Fibroblast of skin of left quadriceps (primary cell): Measurements from ENCODE around the gene PIGQ.
"Not testable (repeated sequence)": the region's sequence is repeated elsewhere in the genome, so short reads cannot be mapped to it uniquely, and the experiment has no call there.

ENCODE experiments used
- DNase-seq, 2 experiments: peaks; one replicate each; pipeline ENCODE4 v3.0.0-alpha.2; 2013; ENCODE audit warnings: low read depth in 2 of 2

The PIGQ gene

GRCh38 chr16:586047-586644 lies 16.4 kb downstream of the PIGQ start:
- no peak for DNase-seq

DNA sequence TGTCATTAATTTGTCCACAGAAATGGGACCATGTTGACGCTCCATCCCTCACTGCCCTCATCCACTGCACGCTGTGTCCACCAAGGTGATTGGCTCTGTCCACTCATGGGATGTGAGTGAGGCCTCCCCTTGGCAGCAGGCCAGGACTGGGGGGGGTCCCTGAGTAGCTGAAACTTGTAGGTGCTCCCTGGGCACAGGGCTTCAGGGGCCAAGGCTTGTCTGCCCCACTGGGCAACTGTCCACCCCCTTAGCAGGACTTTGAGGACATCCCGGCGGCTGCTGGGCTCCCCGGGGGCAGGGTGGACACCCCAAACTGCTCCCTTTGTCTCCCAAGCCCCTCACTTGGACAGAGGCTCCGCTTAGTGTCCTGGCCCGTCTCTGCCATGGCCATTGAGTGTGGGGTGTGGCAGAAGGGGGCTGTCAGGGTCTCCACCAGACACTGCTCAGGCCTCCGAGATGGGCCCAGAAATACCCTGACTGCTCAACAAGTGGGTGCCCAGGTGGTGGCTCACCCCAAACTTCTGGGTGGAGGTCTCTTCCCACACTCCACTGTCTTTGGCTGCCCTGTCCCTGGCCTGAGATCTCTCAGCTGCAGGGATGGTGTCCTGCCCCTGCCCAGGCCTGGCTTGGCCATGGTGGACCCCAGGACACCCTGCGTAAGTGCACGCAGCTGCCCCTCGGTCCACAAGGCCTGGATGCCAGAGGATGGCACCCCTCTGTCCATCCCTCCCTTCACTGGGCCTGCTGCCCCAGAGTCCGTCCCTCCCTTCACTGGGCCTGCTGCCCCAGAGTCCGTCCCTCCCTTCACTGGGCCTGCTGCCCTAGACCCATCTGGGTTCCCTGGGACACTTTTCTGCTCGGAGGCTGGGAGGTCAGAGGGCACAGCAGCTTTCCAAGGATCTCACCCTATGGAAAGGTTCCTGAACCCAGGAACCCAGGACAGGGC lies 17.1 kb downstream of the PIGQ start:
- no peak for DNase-seq

DNA sequence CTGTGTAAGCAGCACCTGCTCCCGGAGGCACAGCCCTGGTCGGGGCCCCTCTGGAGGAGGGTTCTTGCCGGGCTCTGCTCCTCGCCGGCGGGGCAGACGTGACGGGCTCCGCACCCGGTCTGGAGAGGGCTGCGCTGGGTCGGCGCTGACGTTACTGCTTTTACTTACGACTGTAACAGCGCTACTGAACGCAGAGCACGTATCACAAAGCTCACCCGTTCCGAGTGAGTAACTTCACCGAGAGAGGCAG lies 18.8 kb downstream of the PIGQ start:
- no peak for DNase-seq

DNA sequence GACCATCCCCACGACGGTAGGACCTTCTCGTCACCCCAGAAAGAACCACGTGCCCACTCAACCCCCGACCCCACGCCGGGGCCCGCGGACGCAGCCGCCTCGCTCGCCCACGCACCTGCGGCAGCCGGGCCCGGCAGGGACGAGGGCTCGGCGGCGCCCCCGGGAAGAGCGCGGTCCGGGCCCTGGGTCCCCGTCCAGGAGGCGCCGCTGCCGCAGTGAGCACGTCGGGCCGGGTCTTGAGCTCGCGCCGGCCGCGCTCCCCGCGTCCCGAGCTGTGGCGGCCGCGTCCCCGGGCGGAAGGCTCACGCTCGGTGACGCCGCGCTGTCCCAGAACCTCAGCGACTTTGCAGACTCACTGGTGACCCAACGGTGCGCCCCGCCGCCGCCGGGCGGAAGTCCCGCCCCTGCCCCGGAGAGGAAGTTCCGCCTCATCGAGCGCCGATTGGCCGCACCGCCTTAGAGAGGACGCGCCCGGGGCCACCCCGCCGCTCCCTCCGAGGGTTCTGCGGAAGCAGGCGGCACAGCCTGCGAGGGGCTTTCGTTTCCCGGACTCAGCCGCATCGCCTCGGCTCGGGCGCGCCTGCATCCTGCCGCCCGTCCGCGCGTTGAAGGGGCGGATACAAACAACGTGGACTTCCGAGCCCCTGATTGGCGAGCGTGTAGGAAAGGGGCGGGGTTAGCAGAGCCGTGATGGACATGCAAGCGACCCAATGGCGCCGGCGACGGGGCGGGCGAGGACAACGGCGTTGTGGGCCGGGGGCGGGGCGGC lies 19.3 kb downstream of the PIGQ start:
- DNase-seq: peak; percentile 89 to 90

- DNase-seq: peak; percentile 94
Observed at GRCh38 chr16:589658-590187, 20.0 kb downstream of the PIGQ start, which contains the start of gene RAB40C. Gene RAB40C (plus strand): TSS chr16:590066. CDS start chr16:590292, 226 bp downstream.

- no peak for DNase-seq
Observed at GRCh38 chr16:590188-590814, 20.5 kb downstream of the PIGQ start.

DNA sequence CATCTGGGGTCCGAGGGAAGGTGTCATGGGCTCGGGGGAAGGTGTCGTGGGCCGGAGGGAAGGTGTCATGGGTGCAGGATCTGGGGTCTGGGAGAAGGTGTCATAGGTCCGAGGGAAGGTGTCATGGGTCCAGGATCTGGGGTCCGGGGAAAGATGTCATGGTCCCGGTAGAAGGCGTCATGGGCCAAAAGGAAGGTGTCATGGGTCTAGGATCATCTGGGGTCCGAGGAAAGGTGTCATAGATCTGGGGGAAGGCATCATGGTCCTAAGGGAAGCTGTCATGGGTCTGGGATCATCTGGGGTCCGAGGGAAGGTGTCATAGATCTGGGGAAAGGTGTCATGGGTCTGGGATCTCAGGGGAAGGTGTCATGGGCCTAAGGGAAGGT lies 21.0 kb downstream of the PIGQ start:
- DNase-seq: no peak

- DNase-seq: no peak
Observed at GRCh38 chr16:591231-591630, 21.5 kb downstream of the PIGQ start.

GRCh38 chr16:591892-592517 lies 22.2 kb downstream of the PIGQ start:
- DNase-seq: no peak

- no peak for DNase-seq
Observed at GRCh38 chr16:592518-593306, 22.9 kb downstream of the PIGQ start.

GRCh38 chr16:593406-593805 lies 23.6 kb downstream of the PIGQ start:
- DNase-seq: no peak

- no peak for DNase-seq
Observed at GRCh38 chr16:593807-594206, 24.0 kb downstream of the PIGQ start.

GRCh38 chr16:595094-595528 lies 25.3 kb downstream of the PIGQ start:
- DNase-seq: no peak

GRCh38 chr16:595942-596735 lies 26.4 kb downstream of the PIGQ start:
- no peak for DNase-seq

DNA sequence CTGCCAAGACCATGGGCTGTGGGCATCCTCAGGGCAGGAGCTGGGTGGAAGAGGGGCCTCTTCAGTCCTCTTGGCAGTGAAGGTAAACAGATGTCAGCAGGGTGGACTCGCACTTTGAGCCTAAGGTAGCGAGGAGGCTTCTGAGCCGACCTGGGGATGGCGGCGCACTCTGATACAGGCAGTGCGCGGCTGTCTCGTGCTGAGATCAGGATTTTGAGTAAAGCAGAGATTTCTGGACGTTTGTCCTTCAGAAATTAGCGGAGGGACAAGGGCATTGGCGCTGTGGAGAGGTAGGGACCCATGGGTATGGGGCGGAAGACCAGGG lies 26.9 kb downstream of the PIGQ start:
- DNase-seq: no peak

- DNase-seq: not testable (repeated sequence)
Observed at GRCh38 chr16:597655-598054, 27.9 kb downstream of the PIGQ start.

- no peak for DNase-seq
Observed at GRCh38 chr16:598823-599739, 29.3 kb downstream of the PIGQ start.

DNA sequence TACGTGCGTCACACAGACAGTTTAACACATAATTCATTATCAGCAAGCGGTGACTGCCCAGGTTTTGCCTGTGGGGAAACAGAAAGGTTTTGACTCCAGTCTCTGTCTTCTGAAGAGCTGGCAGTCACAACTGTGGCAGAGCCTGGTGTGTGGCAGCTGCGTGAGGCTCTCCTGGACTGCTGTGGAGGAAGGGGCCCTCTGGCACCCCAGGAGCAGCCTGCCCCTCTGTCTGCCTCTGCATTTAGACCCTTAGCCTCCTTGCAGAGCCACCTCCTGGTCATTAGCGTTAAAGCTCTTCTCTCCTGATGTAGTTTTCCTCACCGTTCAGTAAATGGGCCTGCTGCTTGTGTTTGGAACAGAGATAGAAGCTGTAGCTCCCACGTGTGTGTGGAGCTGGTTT lies 31.0 kb downstream of the PIGQ start:
- no peak for DNase-seq

DNA sequence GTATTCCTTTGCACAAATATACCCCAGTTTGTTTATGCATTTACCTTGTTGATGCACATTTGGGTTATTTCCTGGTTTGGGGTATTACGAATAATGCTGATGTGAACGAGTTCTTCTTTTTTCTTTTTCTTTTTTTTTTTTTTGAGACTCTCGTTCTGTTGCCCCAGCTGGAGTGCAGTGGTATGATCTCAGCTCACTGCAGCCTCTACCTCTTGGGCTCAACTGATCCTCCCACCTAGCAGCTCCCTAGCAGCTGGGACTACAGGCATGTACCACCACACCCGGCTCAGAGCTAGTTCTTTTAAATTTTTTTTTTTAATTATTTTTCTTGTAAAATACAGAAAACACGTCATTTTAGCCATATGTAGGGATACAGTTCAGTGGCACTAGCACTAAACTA lies 34.2 kb downstream of the PIGQ start:
- no peak for DNase-seq
